ENCODE data around the gene HS6ST2.

Gene HS6ST2

DNA sequence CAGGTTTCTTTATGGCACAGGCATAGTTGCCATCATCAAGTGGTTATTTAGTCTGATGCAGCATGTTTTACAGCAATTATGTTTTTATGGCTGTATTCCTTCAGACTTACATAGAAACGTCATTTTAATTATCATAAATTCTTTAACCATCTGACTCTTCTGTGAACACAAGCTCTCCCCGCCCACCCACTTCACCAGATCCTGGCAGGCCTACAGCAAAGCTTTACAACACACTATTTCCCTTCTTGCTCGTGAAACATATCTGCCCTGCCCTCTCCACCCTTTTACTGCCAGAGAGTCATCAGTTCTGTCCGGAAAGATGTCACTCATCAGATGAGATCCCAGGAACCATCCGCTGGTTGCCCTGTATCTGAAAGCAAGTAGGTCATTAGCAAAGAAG lies 120.5 kb downstream of the HS6ST2 start:
- Mint-ChIP-seq H3K27me3 (no peaks in the 10 kb centered on the region), H3K4me3 (no peak overlapping the region), H3K27ac (no peak overlapping the region), H3K36me3 (ENCODE audit: low read depth) (no peaks in the 10 kb centered on the region), H3K9me3 (no peaks in the 10 kb centered on the region), H3K4me1 (ENCODE audit: low read depth) (no peaks in the 10 kb centered on the region)

DNA sequence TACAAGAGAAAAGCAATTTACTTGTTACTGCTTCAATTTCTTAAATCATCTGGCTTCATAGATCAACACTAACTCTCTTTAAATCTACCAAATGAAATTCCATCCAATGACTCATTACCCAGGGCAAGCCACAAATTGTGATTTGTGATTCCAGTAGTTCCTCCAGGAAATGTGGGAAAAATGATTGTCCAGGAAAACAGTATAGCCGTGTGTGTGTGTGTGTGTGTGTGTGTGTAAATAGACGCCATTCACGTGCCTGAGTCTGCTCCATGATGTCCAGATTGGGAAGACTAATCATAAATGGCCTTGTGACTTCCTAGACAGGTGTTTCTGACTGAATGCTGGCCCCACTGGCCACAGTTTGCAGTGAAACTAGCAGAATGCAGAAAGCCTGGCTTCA lies 121.3 kb downstream of the HS6ST2 start:
- Mint-ChIP-seq H3K4me3 (no peak overlapping the region), H3K4me1 (ENCODE audit: low read depth) (no peaks in the 10 kb centered on the region), H3K27ac (no peak overlapping the region), H3K9me3 (no peaks in the 10 kb centered on the region), H3K36me3 (ENCODE audit: low read depth) (no peaks in the 10 kb centered on the region), H3K27me3 (no peaks in the 10 kb centered on the region)

DNA sequence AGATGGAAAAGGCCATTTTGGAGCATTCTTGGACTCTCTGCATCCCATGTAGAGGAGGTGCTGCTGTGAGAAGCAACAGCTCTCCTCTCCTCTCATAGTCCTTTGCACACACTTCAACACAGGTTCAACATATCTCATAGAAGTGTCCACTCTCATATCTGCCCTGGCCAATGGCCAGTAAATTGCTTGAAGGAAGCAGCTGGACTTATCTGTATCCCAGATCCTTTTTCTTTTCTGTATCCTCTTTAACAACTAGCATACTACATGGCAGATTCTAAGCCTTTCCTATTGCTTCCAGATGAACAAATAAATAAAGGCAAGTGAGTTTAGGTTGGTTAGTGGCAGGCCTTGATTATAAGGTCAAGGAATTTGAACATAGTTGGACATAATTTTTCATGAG lies 122.0 kb downstream of the HS6ST2 start:
- Mint-ChIP-seq H3K36me3 (ENCODE audit: low read depth) (no peaks in the 10 kb centered on the region), H3K4me1 (ENCODE audit: low read depth) (no peaks in the 10 kb centered on the region), H3K27ac (no peak overlapping the region), H3K9me3 (no peaks in the 10 kb centered on the region), H3K27me3 (no peaks in the 10 kb centered on the region), H3K4me3 (no peak overlapping the region)

DNA sequence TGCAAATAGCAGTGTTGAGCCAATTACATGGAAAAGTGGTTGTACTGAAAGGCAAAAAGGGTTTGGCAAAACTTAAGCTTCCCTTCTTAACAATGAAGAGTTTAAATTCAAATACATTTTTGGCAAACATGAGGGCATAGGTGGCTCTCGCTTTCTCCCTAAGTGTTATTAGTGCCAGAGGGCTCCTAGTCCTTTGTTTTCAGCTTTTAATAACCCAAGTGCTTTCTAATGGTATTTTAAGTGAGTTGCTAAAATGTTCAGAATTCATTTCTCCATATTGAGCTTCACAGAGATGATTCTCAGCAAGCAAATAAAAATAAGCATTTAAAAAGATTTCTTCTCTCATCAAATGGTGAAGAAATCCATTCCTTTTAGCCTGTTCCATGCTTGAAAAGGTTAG lies 123.7 kb downstream of the HS6ST2 start:
- Mint-ChIP-seq H3K4me1 (ENCODE audit: low read depth) (no peaks in the 10 kb centered on the region), H3K27ac (no peak overlapping the region), H3K4me3 (no peak overlapping the region), H3K9me3 (no peaks in the 10 kb centered on the region), H3K27me3 (no peaks in the 10 kb centered on the region), H3K36me3 (ENCODE audit: low read depth) (no peaks in the 10 kb centered on the region)

DNA sequence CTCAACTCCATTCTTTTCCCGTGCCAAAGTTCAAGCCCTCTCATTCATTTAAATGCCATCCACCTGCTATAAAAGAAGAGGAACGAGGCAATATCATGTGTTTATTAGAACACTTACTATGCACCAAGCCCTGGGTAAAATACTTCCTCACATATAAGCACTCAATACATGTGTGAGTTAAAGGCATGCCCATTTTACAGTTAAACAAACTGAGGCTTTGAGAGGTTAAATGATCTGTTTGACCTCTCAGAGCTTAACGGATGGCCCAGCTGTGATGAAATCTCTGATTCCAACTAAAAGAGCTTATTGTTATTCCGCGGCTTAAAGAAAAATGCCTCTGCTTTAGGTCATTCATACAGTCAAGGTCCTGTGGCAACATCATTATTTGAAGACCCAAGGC lies 124.3 kb downstream of the HS6ST2 start:
- Mint-ChIP-seq H3K36me3 (ENCODE audit: low read depth) (no peaks in the 10 kb centered on the region), H3K9me3 (no peaks in the 10 kb centered on the region), H3K27ac (no peak overlapping the region), H3K27me3 (no peaks in the 10 kb centered on the region), H3K4me3 (no peak overlapping the region), H3K4me1 (ENCODE audit: low read depth) (no peaks in the 10 kb centered on the region)

DNA sequence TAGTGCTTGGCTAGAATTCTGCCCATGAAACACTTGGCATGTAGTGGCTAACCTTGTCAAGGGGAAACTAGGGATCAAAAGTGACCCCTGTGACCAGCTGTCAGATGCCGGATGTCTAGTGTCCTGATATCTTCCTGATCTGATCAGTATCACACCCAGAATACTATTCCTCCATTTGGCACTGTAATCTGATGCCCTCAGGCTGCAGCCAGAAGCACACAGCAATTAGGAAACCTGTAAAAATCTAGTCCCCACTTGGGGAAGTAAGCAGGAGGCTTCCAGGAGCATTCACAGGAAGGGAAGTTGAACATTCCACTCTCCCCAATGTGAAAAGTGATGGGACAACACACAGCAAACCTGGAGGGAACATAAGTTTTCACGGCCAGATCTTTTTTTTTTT lies 125.1 kb downstream of the HS6ST2 start:
- Mint-ChIP-seq H3K27me3 (no peaks in the 10 kb centered on the region), H3K4me3 (no peak overlapping the region), H3K36me3 (ENCODE audit: low read depth) (no peaks in the 10 kb centered on the region), H3K4me1 (ENCODE audit: low read depth) (no peaks in the 10 kb centered on the region), H3K27ac (no peak overlapping the region), H3K9me3 (no peaks in the 10 kb centered on the region)

DNA sequence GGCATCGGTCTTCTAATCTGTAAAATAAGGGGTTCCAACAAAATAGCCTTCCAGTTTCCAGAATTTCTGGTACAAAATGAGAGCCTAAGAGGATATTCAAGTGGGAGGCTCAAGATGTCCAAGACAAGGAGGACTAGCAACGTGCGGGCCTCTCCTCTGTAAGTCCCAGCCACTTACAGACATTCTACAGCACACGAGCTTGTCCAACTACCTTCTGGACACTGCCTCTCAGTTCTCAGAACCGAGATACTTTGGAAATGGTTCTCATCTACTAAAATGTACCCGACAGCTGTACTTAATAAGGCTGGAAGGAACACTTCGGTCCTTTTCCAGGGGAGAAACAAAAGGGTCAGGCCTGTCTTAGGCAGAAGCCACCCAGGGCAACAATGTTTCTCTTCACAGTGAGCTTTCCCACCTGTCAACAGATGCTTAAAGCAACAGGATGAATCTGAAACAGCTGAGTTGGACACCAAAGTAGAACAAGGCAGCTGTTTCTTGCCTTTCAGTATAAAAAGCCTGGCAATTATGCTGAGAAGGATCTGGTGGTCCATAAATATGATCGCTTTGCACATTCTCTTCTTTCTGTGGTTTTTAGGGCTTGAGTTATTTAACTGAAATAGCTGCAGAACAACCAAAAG lies 127.0 kb downstream of the HS6ST2 start:
- no peaks in the 10 kb centered on the region for H3K27me3 Mint-ChIP-seq
- H3K4me3 Mint-ChIP-seq = no peak overlapping the region
- H3K27ac Mint-ChIP-seq = no peak overlapping the region
- no peaks in the 10 kb centered on the region for H3K9me3 Mint-ChIP-seq
- no peaks in the 10 kb centered on the region for H3K36me3 Mint-ChIP-seq (ENCODE audit: low read depth)
- H3K4me1 Mint-ChIP-seq (ENCODE audit: low read depth) = no peaks in the 10 kb centered on the region

DNA sequence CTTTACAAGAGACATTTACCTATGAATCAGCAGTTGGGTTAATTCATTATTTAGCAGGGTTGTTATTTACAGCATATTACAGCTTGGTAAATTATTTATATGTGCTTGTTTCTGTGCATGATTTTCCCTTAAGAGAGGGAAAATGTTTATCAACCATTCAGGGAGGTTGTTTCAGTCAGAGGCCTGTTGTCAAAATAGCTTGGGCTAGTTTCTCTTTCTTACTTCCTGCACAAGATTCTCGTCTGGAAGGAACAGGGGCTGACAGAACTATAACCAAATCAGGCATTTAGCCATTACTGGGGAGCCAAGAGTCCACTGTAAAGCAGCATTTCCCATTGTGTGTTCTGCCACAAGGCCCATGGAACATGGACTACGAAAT lies 135.8 kb downstream of the HS6ST2 start:
- Mint-ChIP-seq H3K4me1 (ENCODE audit: low read depth) (no peaks in the 10 kb centered on the region), H3K27ac (no peak overlapping the region), H3K4me3 (no peak overlapping the region), H3K36me3 (ENCODE audit: low read depth) (no peaks in the 10 kb centered on the region), H3K27me3 (no peaks in the 10 kb centered on the region), H3K9me3 (no peaks in the 10 kb centered on the region)

DNA sequence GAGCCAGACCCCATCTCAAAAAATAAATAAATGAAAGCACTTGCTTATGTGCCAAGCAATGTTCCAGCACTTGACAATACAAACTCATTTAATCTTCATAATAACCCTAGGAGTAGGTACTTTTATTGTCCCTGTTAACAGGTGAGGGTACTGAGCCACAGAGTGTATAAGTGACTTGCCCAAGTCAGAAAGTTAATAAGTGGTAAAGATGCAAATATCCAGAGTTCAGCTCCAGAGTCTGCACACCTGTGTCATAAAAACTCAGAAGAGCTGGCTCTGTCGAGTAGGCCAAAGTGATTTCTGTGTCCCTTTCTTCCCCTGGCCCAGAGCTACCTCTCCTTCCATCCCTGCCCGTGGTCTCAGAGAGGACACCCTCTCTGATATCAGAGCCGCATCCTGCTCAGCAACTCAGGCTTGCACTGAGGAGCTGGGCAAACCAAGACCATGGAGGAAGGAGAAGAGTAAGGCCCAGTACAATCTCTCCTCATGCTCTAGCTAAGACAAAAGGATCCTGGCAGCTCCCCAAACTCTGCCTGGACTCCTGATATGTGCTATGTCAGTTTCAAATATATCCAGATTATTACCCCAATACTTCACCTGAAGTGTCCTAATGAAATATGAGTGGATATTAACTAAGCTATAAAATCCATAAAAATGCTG lies 136.3 kb downstream of the HS6ST2 start:
- no peaks in the 10 kb centered on the region for H3K9me3 Mint-ChIP-seq

DNA sequence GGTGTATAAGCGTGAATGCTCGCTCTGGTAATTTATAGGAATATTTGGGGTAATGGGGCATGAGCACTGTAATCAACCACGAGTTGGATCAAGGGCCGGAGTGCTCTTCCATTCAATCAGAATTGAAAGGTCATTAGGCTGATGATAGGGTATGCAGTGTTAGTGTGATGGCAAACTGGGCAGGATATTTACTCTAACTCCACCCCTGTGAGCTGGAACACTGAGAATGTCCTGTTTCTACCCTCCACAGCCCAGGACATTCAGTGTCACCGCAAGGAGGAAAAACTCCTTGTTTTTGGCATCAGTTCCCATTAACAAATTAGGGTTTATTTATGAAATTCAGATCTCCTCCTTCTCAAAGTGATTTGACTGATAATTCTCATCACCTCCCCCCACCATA lies 137.8 kb downstream of the HS6ST2 start:
- no peaks in the 10 kb centered on the region for H3K36me3 Mint-ChIP-seq (ENCODE audit: low read depth)
- no peaks in the 10 kb centered on the region for H3K9me3 Mint-ChIP-seq
- H3K27me3 Mint-ChIP-seq = no peaks in the 10 kb centered on the region
- H3K4me1 Mint-ChIP-seq (ENCODE audit: low read depth) = no peaks in the 10 kb centered on the region
- no peak overlapping the region for H3K27ac Mint-ChIP-seq
- no peak overlapping the region for H3K4me3 Mint-ChIP-seq

More for the DNA sequence above, 136.3 kb downstream of the HS6ST2 start:
- H3K27me3 Mint-ChIP-seq = no peaks in the 10 kb centered on the region
- H3K4me1 Mint-ChIP-seq (ENCODE audit: low read depth) = no peaks in the 10 kb centered on the region
- H3K27ac Mint-ChIP-seq = no peak overlapping the region
- H3K4me3 Mint-ChIP-seq = no peak overlapping the region
- H3K36me3 Mint-ChIP-seq (ENCODE audit: low read depth) = no peaks in the 10 kb centered on the region

DNA sequence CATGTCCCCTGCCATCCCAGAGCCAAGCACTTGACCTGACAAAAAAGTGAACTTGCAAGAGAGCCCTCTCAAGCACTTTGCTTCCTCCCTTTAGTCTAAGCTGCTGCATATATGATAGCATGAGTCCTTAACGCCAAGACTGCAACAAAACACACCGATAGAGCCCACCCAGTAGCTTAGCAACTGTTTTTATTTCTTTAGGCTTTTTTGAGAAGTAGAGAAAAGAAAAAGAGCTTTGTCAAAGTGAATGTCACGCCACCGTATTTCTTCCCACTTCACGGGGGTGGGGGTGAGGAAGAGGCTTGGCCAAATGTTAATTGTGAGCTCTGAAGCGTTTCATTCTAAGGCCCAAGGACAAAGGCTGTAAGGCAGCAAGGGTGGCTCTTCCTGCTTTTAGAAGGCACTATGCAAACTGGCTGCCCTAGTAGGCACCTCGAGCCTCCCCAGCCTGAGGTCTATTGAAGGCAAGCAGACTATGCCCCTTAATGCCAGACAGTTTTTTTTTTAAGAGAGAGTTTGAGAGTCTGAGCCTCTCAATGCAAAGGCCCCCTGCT lies 138.6 kb downstream of the HS6ST2 start:
- no peak overlapping the region for H3K4me3 Mint-ChIP-seq
- no peaks in the 10 kb centered on the region for H3K9me3 Mint-ChIP-seq
- H3K36me3 Mint-ChIP-seq (ENCODE audit: low read depth) = no peaks in the 10 kb centered on the region
- H3K27me3 Mint-ChIP-seq = no peaks in the 10 kb centered on the region
- H3K27ac Mint-ChIP-seq = no peak overlapping the region
- H3K4me1 Mint-ChIP-seq (ENCODE audit: low read depth) = no peaks in the 10 kb centered on the region

DNA sequence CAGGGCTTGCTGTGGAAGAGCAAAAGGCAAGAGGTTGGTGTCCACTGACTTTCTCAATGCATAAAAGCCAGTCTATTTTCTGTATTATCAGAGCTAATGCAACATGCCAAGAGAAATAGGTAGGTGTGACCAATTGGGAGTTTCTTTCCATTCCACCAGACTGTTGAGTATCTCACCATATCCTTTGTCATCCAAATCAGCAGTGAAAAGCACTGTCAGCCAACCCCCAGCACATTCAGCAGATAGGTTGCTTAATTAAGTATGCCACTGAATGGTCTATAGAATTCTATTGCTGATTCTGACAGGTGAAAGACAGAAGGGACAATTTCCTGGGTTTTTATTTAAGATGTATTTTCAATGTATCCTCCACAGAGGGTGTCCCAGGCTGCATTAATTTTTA lies 139.8 kb downstream of the HS6ST2 start:
- Mint-ChIP-seq H3K27ac (no peak overlapping the region), H3K4me1 (ENCODE audit: low read depth) (no peaks in the 10 kb centered on the region), H3K36me3 (ENCODE audit: low read depth) (no peaks in the 10 kb centered on the region), H3K4me3 (no peak overlapping the region), H3K9me3 (no peaks in the 10 kb centered on the region), H3K27me3 (no peaks in the 10 kb centered on the region)

DNA sequence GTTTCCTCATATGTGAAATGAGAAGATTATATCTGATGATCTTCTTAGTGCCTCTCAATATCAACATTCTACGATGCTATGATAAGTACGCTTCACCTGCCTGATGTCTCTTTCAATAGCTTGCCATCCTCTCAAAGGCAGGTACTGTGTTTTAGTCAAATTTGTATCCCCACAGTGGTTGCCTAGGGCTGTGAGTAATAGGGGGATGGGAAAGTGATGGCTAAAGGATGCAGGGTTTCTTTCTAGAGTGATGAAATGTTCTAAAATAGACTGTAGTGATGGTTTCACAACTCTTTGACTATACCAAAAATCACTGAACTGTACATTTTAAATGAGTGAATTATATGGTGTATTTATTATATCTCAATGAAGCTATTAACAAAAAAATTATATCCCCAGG lies 142.8 kb downstream of the HS6ST2 start:
- H3K9me3 Mint-ChIP-seq = no peaks in the 10 kb centered on the region
- no peak overlapping the region for H3K27ac Mint-ChIP-seq
- no peaks in the 10 kb centered on the region for H3K4me1 Mint-ChIP-seq (ENCODE audit: low read depth)
- no peaks in the 10 kb centered on the region for H3K36me3 Mint-ChIP-seq (ENCODE audit: low read depth)
- no peak overlapping the region for H3K4me3 Mint-ChIP-seq
- peaks cover 10% of the 10 kb centered on the region for H3K27me3 Mint-ChIP-seq

DNA sequence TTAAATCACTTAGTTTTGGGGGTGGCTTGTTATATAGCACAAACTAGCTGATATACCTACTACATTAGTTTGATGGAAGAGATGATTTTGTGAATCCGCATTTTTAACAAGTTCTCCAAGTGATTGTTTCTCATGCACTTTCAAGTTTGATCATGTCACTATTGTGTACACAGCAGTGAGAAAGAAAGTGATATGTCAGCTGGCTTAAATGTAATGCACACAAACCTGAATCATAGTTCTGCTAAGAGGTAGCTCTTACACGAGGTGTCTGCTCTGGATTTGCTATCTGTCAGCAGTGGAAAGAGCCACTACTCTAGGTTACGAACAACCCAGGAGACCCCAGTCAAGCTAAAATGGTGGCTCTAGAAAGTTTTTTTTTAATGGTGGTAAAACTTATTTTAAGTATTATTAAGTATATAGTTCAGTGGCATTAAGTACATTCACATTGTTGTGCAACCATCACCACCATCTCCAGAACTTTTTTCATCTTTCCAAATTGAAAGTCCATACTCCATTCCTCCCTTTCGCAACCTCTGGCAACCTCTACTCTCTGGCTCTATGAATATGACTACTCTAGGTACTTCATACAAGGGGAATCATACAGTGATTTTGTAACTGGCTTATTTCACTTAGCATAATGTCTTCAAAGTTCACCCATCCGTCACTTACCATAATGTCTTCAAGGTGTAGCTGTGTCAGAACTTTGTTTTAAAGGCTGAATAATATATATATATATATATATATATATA lies 147.3 kb downstream of the HS6ST2 start:
- no peak overlapping the region for H3K27ac Mint-ChIP-seq
- H3K27me3 Mint-ChIP-seq = peaks cover 10% of the 10 kb centered on the region
- H3K4me1 Mint-ChIP-seq (ENCODE audit: low read depth) = no peaks in the 10 kb centered on the region
- H3K9me3 Mint-ChIP-seq = no peaks in the 10 kb centered on the region
- no peaks in the 10 kb centered on the region for H3K36me3 Mint-ChIP-seq (ENCODE audit: low read depth)
- H3K4me3 Mint-ChIP-seq = no peak overlapping the region

DNA sequence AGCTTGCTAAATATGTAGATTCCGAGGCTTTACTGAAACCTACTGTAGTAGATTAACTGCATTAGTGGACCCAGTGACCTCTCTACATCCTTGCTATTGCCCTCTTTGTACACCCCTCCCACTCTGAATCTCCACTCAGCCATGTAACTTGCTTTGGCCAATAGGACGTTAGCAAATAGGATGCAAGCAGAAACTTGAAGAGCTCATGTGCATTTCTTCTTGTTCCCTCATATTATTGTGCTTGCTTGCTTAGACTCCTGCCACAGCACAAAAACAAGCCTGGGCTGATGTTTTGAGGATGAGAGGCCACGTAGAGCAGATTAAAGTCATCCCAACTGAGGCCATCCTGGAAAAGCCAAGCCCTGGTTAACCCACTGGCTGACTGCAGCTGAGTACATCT lies 147.9 kb downstream of the HS6ST2 start:
- no peaks in the 10 kb centered on the region for H3K9me3 Mint-ChIP-seq
- peaks cover 10% of the 10 kb centered on the region for H3K27me3 Mint-ChIP-seq
- no peaks in the 10 kb centered on the region for H3K4me1 Mint-ChIP-seq (ENCODE audit: low read depth)

More for the DNA sequence above, 147.9 kb downstream of the HS6ST2 start:
- Mint-ChIP-seq H3K4me3 (no peak overlapping the region), H3K36me3 (ENCODE audit: low read depth) (no peaks in the 10 kb centered on the region), H3K27ac (no peak overlapping the region)
